ENCODE measurements around the gene NR3C1. TPM values are rescaled to one million over a fixed set of nuclear protein-coding genes. Genes with fewer than 3 reads are reported as not detected.

Gene NR3C1
- total RNA-seq, 1 experiment from 2014 or later, result 17.5 TPM

DNA sequence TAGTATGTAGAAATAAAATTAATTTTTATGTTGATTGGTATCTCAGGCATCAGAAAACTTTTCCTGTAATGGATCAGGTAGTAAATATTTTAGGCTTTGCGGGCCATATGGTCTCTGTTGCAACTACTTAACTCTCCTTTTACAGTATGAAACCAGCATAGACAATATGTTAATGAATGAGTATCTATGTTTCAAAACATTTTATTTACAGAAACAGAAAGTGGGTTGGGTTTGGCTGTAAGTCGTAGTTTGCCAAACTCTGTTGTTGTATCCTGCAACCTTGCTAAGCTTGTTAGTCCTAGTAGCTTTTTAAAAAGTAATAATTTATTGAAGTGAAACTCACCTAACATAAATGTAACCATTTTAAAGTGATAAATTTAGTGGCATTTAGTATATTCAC is 132.1 kb downstream of the NR3C1 start:
- H3K36me3 Mint-ChIP-seq (ENCODE audit: insufficient read depth, unreplicated experiment), result no peaks in the 10 kb centered on the region
- TF ChIP-seq, protein P1, sequence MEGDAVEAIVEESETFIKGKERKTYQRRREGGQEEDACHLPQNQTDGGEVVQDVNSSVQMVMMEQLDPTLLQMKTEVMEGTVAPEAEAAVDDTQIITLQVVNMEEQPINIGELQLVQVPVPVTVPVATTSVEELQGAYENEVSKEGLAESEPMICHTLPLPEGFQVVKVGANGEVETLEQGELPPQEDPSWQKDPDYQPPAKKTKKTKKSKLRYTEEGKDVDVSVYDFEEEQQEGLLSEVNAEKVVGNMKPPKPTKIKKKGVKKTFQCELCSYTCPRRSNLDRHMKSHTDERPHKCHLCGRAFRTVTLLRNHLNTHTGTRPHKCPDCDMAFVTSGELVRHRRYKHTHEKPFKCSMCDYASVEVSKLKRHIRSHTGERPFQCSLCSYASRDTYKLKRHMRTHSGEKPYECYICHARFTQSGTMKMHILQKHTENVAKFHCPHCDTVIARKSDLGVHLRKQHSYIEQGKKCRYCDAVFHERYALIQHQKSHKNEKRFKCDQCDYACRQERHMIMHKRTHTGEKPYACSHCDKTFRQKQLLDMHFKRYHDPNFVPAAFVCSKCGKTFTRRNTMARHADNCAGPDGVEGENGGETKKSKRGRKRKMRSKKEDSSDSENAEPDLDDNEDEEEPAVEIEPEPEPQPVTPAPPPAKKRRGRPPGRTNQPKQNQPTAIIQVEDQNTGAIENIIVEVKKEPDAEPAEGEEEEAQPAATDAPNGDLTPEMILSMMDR (IDR thresholded peaks at IDR 0.05; ENCODE audit: insufficient read depth in 1 of 2, low read depth in 1 of 2, low read length in 1 of 2, severe bottlenecking in 1 of 2, unreplicated experiment in 1 of 2), result no peak
- ChIA-PET POLR2A (no interaction called here), CTCF (no interaction called here)
- H3K27ac Mint-ChIP-seq (ENCODE audit: unreplicated experiment), result no peak overlapping the region
- no peaks in the 10 kb centered on the region for H3K4me1 ChIP-seq
- no peaks in the 10 kb centered on the region for H3K4me1 Mint-ChIP-seq (ENCODE audit: low read depth, unreplicated experiment)
- peaks cover 9% of the 10 kb centered on the region for H3K9me3 Mint-ChIP-seq (ENCODE audit: unreplicated experiment)
- H3K9me3 ChIP-seq, result no peaks in the 10 kb centered on the region; the same call in 1 of the 2 replicates
- no peaks in the 10 kb centered on the region for H3K27me3 ChIP-seq (replicated peaks; ENCODE audit: control insufficient read depth, insufficient read depth, low read length)
- H3K27me3 Mint-ChIP-seq (ENCODE audit: insufficient read depth, unreplicated experiment), result no peaks in the 10 kb centered on the region
- BruUV-seq (replicated peaks), result no TSS peak
- no peak overlapping the region for H3K4me3 Mint-ChIP-seq (ENCODE audit: unreplicated experiment)
- intact Hi-C loops (cut with micrococcal nuclease; ENCODE audit: unreplicated experiment), result no loop called here
- no peak for DNase-seq
- no peak overlapping the region for H3K4me3 ChIP-seq (ENCODE audit: low read depth, low read length)
- H3K36me3 ChIP-seq (ENCODE audit: control insufficient read depth, insufficient read depth, low read length), result no peaks in the 10 kb centered on the region

DNA sequence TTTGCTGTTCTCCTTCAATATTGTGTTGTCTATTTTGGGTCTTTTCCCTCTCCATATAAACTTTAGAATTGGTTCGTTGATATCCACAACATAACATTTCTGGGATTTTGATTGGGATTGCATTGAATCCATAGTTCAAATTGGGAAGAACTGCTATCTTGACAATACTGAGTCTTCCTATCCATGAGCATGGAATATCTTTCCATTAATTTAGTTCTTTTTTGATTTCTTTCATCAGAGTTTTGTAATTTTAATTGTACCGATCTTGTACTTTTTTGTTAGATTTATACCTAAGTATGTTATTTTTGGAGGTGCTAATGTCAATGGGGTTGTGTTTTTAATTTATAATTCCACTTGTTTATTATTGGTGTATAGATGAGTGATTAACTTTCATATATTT is 135.1 kb downstream of the NR3C1 start:
- H3K4me1 ChIP-seq, result no peaks in the 10 kb centered on the region; the same call in 1 of the 2 replicates
- peaks cover 3% of the 10 kb centered on the region for H3K9me3 ChIP-seq
- no peaks in the 10 kb centered on the region for H3K36me3 ChIP-seq (ENCODE audit: control insufficient read depth, insufficient read depth, low read length)
- Mint-ChIP-seq H3K27ac (ENCODE audit: unreplicated experiment) (no peak overlapping the region), H3K36me3 (ENCODE audit: insufficient read depth, unreplicated experiment) (no peaks in the 10 kb centered on the region), H3K4me1 (ENCODE audit: low read depth, unreplicated experiment) (no peaks in the 10 kb centered on the region), H3K27me3 (ENCODE audit: insufficient read depth, unreplicated experiment) (no peaks in the 10 kb centered on the region), H3K4me3 (ENCODE audit: unreplicated experiment) (no peak overlapping the region), H3K9me3 (ENCODE audit: unreplicated experiment) (peaks cover 9% of the 10 kb centered on the region)
- BruUV-seq (replicated peaks), result no TSS peak
- intact Hi-C loops (cut with micrococcal nuclease; ENCODE audit: unreplicated experiment), result no loop called here
- no peak overlapping the region for H3K4me3 ChIP-seq (ENCODE audit: low read depth, low read length)
- POLR2A ChIA-PET, result no interaction called here
- DNase-seq, result no peak
- H3K27me3 ChIP-seq (replicated peaks; ENCODE audit: control insufficient read depth, insufficient read depth, low read length), result no peaks in the 10 kb centered on the region
- CTCF ChIA-PET, result no interaction called here
- TF ChIP-seq, protein P1 (IDR thresholded peaks at IDR 0.05; ENCODE audit: insufficient read depth in 1 of 2, low read depth in 1 of 2, low read length in 1 of 2, severe bottlenecking in 1 of 2, unreplicated experiment in 1 of 2), result no peak

DNA sequence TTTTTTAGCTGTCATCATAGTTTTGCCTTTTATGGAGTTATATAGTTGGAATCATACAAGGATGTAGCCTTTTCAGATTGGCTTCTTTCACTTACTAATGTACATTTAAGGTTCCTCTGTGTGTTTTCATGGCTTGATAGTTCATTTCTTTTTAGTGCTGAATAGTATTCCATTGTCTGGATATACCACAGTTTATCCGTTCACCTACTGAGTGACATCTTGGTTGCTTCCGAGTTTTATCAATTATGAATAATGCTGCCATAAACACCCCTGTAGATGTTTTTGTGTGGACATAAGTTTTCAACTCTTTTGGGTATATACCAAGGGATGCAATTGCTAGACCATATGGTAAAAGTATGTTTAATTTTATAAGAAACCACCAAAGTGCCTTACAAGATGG is 136.3 kb downstream of the NR3C1 start:
- Mint-ChIP-seq H3K27me3 (ENCODE audit: insufficient read depth, unreplicated experiment) (no peaks in the 10 kb centered on the region), H3K9me3 (ENCODE audit: unreplicated experiment) (peaks cover 9% of the 10 kb centered on the region), H3K36me3 (ENCODE audit: insufficient read depth, unreplicated experiment) (no peaks in the 10 kb centered on the region), H3K4me1 (ENCODE audit: low read depth, unreplicated experiment) (no peaks in the 10 kb centered on the region), H3K4me3 (ENCODE audit: unreplicated experiment) (no peak overlapping the region), H3K27ac (ENCODE audit: unreplicated experiment) (no peak overlapping the region)
- CTCF ChIA-PET, result no interaction called here
- no peak for DNase-seq
- no TSS peak for BruUV-seq (replicated peaks)
- Histone ChIP-seq H3K4me1 (no peaks in the 10 kb centered on the region; the same call in 1 of the 2 replicates), H3K36me3 (ENCODE audit: control insufficient read depth, insufficient read depth, low read length) (no peaks in the 10 kb centered on the region), H3K27me3 (replicated peaks; ENCODE audit: control insufficient read depth, insufficient read depth, low read length) (no peaks in the 10 kb centered on the region), H3K9me3 (peaks cover 3% of the 10 kb centered on the region), H3K4me3 (ENCODE audit: low read depth, low read length) (no peak overlapping the region)
- TF ChIP-seq, protein P1 (IDR thresholded peaks at IDR 0.05; ENCODE audit: insufficient read depth in 1 of 2, low read depth in 1 of 2, low read length in 1 of 2, severe bottlenecking in 1 of 2, unreplicated experiment in 1 of 2), result no peak
- intact Hi-C loops (cut with micrococcal nuclease; ENCODE audit: unreplicated experiment), result no loop called here
- POLR2A ChIA-PET, result no interaction called here
